HG03025 (cell line): Measurements from ENCODE around the gene MATR3.
"Not testable (repeated sequence)": the region's sequence is repeated elsewhere in the genome, so short reads cannot be mapped to it uniquely, and the experiment has no call there.

Source experiments
- ATAC-seq: cut with Tn5 transposase; IDR thresholded peaks from one replicate; pipeline ENCODE4 v1.9.1; 2021; ENCODE audit warnings: mild to moderate bottlenecking, moderate library complexity; ENCODE audit not compliant: unreplicated experiment, low FRiP score

The MATR3 gene

GRCh38 chr5:139293507-139294373 lies at the start of gene MATR3:
Gene MATR3, plus strand, starts transcription at chr5:139293740. Its CDS starts 13,676 bp downstream, at chr5:139307416.
- peak; percentile 71 for ATAC-seq

GRCh38 chr5:139245637-139246339 lies 47.8 kb upstream of the MATR3 start:
- no peak for ATAC-seq

GRCh38 chr5:139246394-139246793 lies 47.1 kb upstream of the MATR3 start:
- no peak for ATAC-seq

- no peak for ATAC-seq
These were observed 44.6 kb upstream of the MATR3 start for GRCh38 chr5:139248826-139249453.

- no peak for ATAC-seq
These were observed 42.3 kb upstream of the MATR3 start for GRCh38 chr5:139251281-139251687.

- ATAC-seq, result no peak
These were observed 41.7 kb upstream of the MATR3 start for GRCh38 chr5:139251695-139252288.

GRCh38 chr5:139253115-139253514 lies 40.4 kb upstream of the MATR3 start:
- no peak for ATAC-seq

GRCh38 chr5:139256820-139257219 lies 36.7 kb upstream of the MATR3 start:
- ATAC-seq, result no peak

- ATAC-seq, result no peak
These were observed 31.3 kb upstream of the MATR3 start for GRCh38 chr5:139262059-139262741.

- no peak for ATAC-seq
These were observed 30.6 kb upstream of the MATR3 start for GRCh38 chr5:139262742-139263445.

- no peak for ATAC-seq
These were observed 30.0 kb upstream of the MATR3 start for GRCh38 chr5:139263536-139263935.

GRCh38 chr5:139263946-139264345 lies 29.6 kb upstream of the MATR3 start:
- no peak for ATAC-seq

GRCh38 chr5:139265001-139265400 lies 28.5 kb upstream of the MATR3 start:
- ATAC-seq, result no peak

GRCh38 chr5:139266236-139266635 lies 27.3 kb upstream of the MATR3 start:
- no peak for ATAC-seq

- ATAC-seq, result no peak
These were observed 26.1 kb upstream of the MATR3 start for GRCh38 chr5:139267481-139267880.

GRCh38 chr5:139268364-139269202 lies 25.0 kb upstream of the MATR3 start:
- ATAC-seq, result no peak

- not testable (repeated sequence) for ATAC-seq
These were observed 22.8 kb upstream of the MATR3 start for GRCh38 chr5:139270718-139271117.

GRCh38 chr5:139271201-139272027 lies 22.1 kb upstream of the MATR3 start:
- ATAC-seq, result no peak
